HG03342 (cell line): ENCODE results near the gene OGDHL.
"Not testable (repeated sequence)": the region's sequence is repeated elsewhere in the genome, so short reads cannot be mapped to it uniquely, and the experiment has no call there.

ENCODE experiments used
- ATAC-seq: cut with Tn5 transposase; IDR thresholded peaks from one replicate; pipeline ENCODE4 v1.9.1; 2021; ENCODE audit warnings: mild to moderate bottlenecking, moderate library complexity; ENCODE audit not compliant: unreplicated experiment

OGDHL gene

GRCh38 chr10:49761789-49762565, at the start of gene OGDHL:
OGDHL (minus strand) TSS chr10:49762323; CDS start chr10:49758592, 3,731 bp downstream.
- ATAC-seq = peak; percentile 84

GRCh38 chr10:49803988-49804387, 41.9 kb upstream of the OGDHL start:
- ATAC-seq = no peak

DNA sequence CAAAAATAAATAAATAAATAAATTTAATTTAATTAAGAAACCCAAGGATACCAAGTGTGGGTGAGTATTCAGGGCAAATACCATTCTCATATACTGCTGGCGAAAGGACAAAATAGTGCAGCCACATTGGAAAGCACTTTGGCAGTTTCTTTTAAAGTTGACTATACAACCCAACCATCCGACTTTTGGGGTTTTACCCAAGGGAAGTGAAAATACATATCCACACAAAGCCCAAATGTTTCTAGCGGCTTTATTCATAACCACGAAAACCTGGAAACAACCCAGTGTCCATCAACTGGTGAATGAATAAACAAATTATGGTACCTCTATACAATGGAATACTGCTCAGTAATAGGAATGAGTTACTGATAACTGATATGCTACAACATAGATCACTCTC, 36.2 kb upstream of the OGDHL start:
- ATAC-seq = no peak

- no peak for ATAC-seq
Measured at GRCh38 chr10:49791100-49791499, 29.0 kb upstream of the OGDHL start.

- ATAC-seq = no peak
Measured at GRCh38 chr10:49784681-49785080, 22.6 kb upstream of the OGDHL start.

DNA sequence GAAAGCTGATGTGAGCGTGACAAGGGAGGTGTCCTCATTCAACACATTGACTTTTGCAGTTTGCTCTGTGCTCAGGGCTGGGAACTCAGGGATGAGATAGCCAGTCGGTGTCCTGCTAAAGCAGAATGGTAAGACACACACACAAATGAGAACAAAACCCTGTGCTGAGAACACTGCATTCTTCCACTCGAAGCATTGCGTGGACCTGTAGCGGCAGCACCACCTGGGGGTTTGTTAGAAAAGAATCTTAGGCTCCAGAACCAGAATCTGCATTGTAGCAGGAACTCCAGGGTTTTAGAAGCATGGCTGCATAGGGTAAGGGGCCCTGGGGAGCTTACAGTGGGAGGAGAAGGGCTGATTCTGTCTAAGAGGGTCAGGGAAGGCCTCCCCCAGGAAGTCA, 21.5 kb upstream of the OGDHL start:
- ATAC-seq = no peak

GRCh38 chr10:49781247-49781646, 19.1 kb upstream of the OGDHL start:
- no peak for ATAC-seq

- ATAC-seq = no peak
Measured at GRCh38 chr10:49778197-49778596, 16.1 kb upstream of the OGDHL start.

DNA sequence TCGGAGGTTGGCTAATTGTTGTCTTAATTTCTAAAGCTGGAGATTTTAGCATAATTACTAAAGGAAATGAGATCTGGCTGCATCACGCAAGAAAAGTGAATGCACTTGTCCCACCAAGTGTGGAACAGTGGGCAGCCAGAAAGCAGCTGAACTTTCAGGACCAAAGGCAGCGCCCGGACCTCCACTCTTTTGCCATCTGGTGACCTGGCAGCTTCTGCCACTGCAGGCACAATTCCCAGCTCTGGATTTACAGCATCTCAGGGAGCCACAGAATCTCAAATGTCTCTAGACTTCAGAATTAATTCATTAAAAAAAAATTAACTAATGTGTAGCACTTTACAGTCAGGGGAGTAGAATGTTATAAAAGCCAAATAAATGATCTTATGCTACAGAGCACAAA, 14.7 kb upstream of the OGDHL start:
- no peak for ATAC-seq

DNA sequence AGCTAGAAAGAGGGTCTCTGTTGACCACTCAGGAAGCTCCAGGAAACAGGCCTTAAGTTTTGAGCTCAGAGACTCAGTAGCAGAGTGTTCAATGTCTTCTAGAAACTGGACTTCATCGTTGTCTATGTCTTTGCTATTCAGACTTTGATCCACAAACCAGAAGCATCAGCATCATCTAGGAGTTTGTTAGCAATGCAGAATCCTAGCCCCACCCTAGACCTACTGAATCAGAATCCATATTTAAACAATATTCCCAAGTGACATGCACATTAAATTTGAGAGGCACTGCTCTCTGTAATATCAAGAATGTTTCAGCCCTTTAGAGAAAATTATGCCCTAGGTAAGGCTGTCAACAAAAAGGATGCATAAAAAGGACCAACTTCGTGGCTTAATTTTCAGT, 12.9 kb upstream of the OGDHL start:
- ATAC-seq = no peak

GRCh38 chr10:49772944-49773343, 10.8 kb upstream of the OGDHL start:
- not testable (repeated sequence) for ATAC-seq

GRCh38 chr10:49771046-49771445, 8.9 kb upstream of the OGDHL start:
- not testable (repeated sequence) for ATAC-seq

GRCh38 chr10:49769692-49770091, 7.6 kb upstream of the OGDHL start:
- ATAC-seq = no peak

GRCh38 chr10:49768731-49769130, 6.6 kb upstream of the OGDHL start:
- ATAC-seq = no peak

DNA sequence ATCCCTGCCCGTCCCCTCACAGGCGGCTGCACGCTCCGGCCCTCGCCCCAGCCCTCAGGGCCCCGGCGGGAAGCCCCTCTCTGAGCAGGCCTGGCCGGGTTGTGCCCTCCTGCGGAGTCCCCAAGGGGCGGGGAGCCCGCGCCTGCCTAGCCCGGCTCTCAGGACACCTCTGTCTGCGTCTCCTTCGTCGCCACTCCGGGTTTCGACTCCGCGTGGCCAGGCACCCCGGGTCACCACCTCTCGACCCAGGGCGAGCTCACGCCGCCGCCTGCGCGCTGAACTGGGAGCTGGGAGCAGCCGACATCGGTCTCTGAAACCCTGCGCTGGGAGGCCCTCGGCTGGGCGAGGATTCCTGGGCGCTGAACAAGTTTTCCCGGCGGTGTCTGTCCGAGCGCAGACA, 6.2 kb upstream of the OGDHL start:
- no peak for ATAC-seq

- ATAC-seq = no peak
Measured at GRCh38 chr10:49767752-49768151, 5.6 kb upstream of the OGDHL start.

- ATAC-seq = no peak
Measured at GRCh38 chr10:49766484-49766883, 4.4 kb upstream of the OGDHL start.

DNA sequence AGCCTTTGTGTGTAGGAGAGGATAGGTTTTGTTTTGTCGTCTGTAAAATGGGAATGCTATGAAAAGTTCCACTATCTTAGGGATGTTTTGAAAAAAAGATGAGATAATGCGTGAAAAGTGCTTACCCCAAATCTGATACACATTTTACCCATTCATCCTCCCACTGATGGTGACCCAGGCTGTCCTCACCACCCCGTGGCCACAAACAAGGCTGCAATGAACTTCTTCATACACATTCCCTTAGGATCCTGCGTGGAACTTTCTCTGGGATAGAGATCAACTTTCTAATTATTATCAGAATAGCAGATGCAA, 399 bp upstream of the OGDHL start:
- no peak for ATAC-seq

GRCh38 chr10:49761201-49761788, 828 bp downstream of the OGDHL start:
- ATAC-seq = no peak

DNA sequence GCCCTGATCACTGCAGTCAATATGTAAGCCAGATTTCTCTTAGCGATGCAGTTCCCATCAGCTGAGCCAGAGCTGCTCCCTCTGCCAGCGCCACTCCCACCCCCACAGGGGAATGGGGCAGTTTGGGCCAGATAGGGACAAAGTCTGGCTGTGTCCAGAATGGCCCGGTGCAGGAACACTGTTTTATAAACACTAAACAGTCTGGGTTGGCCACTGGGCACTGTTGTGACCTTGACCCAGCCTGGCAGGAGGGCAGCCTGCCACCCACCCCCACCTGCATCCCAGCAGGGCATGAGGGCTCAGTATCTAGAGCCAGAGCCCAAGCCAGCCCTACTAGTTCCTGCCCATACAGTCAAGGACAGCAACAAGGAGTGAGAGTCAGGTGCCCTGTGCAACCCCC, 1.3 kb downstream of the OGDHL start:
- ATAC-seq = no peak

GRCh38 chr10:49759787-49760551, 2.2 kb downstream of the OGDHL start:
- ATAC-seq = no peak
